Stomach smooth muscle (tissue), 2 donors: ENCODE data around the gene CACNA2D2.
A peak's percentile ranks its signal among the peaks of the same experiment; 100 is the strongest.

Experiments used
- H3K27ac ChIP-seq: one replicate; pipeline ENCODE4 v1.7.0; 2013; ENCODE audit warnings: mild to moderate bottlenecking, low read length, inconsistent platforms
- H3K27me3 ChIP-seq, 2 donors: one replicate each; pipeline ENCODE4 v1.7.0; 2013; ENCODE audit warnings: low read length in 2 of 2; ENCODE audit not compliant: insufficient read depth in 2 of 2, control insufficient read depth in 1 of 2
- H3K36me3 ChIP-seq, 2 donors: one replicate each; pipeline ENCODE4 v1.7.0; 2013; ENCODE audit warnings: low read length in 2 of 2; ENCODE audit not compliant: control insufficient read depth in 2 of 2, insufficient read depth in 2 of 2
- H3K4me1 ChIP-seq: one replicate; pipeline ENCODE4 v1.7.0; 2013; ENCODE audit warnings: low read length; ENCODE audit not compliant: control insufficient read depth, insufficient read depth
- H3K4me3 ChIP-seq, 2 donors: one replicate each; pipeline ENCODE4 v1.7.0; 2013; ENCODE audit warnings: low read length in 2 of 2
- H3K9ac ChIP-seq, 2 donors: one replicate each; pipeline ENCODE4 v1.7.0; 2013; ENCODE audit warnings: low read length in 2 of 2, mild to moderate bottlenecking in 1 of 2
- H3K9me3 ChIP-seq, 2 donors: one replicate each; pipeline ENCODE4 v1.7.0; 2013; ENCODE audit warnings: low read length in 2 of 2; ENCODE audit not compliant: control insufficient read depth in 2 of 2
- donor health status: healthy.
- donor health status: Pancreatic carcinoma.

CACNA2D2 gene

GRCh38 chr3:50457988-50458387 is 45.4 kb downstream of the CACNA2D2 start:
- peaks cover 7% of the 10 kb centered on the region for H3K4me1 ChIP-seq

GRCh38 chr3:50455161-50456018 is 48.0 kb downstream of the CACNA2D2 start:
- Histone ChIP-seq H3K9me3 (no peaks in the 10 kb centered on the region), H3K27ac (no peak overlapping the region), H3K4me3 (no peak overlapping the region), H3K36me3 (no peaks in the 10 kb centered on the region), H3K4me1 (peaks cover 11% of the 10 kb centered on the region), H3K27me3 (no peaks in the 10 kb centered on the region), H3K9ac (no peak overlapping the region)

More at GRCh38 chr3:50457988-50458387, 45.4 kb downstream of the CACNA2D2 start:
- H3K4me3 ChIP-seq = no peak overlapping the region
- no peaks in the 10 kb centered on the region for H3K36me3 ChIP-seq
- H3K27ac ChIP-seq = no peak overlapping the region
- H3K9me3 ChIP-seq = no peaks in the 10 kb centered on the region
- no peak overlapping the region for H3K9ac ChIP-seq
- no peaks in the 10 kb centered on the region for H3K27me3 ChIP-seq

GRCh38 chr3:50454481-50455070 is 48.9 kb downstream of the CACNA2D2 start:
- H3K9me3 ChIP-seq = no peaks in the 10 kb centered on the region
- H3K4me1 ChIP-seq = peaks cover 11% of the 10 kb centered on the region
- no peak overlapping the region for H3K4me3 ChIP-seq
- no peaks in the 10 kb centered on the region for H3K27me3 ChIP-seq
- no peaks in the 10 kb centered on the region for H3K36me3 ChIP-seq
- H3K27ac ChIP-seq = no peak overlapping the region
- no peak overlapping the region for H3K9ac ChIP-seq

GRCh38 chr3:50453907-50454306 is 49.5 kb downstream of the CACNA2D2 start:
- H3K9me3 ChIP-seq = no peaks in the 10 kb centered on the region
- no peaks in the 10 kb centered on the region for H3K36me3 ChIP-seq
- no peak overlapping the region for H3K9ac ChIP-seq
- no peak overlapping the region for H3K27ac ChIP-seq
- H3K27me3 ChIP-seq = no peaks in the 10 kb centered on the region
- H3K4me3 ChIP-seq = no peak overlapping the region
- peaks cover 11% of the 10 kb centered on the region for H3K4me1 ChIP-seq

- Histone ChIP-seq H3K27ac (peak overlapping the region; percentile 58), H3K4me1 (peaks cover 9% of the 10 kb centered on the region), H3K9ac (peak overlapping the region; percentile 53 to 66), H3K4me3 (peak overlapping the region; percentile 49 to 64), H3K36me3 (no peaks in the 10 kb centered on the region), H3K27me3 (no peaks in the 10 kb centered on the region), H3K9me3 (no peaks in the 10 kb centered on the region)
These were observed 53.1 kb downstream of the CACNA2D2 start for GRCh38 chr3:50450209-50450921.

- no peaks in the 10 kb centered on the region for H3K27me3 ChIP-seq
- H3K27ac ChIP-seq = no peak overlapping the region
- H3K9me3 ChIP-seq = no peaks in the 10 kb centered on the region
- H3K4me1 ChIP-seq = peaks cover 4% of the 10 kb centered on the region
- H3K36me3 ChIP-seq = no peaks in the 10 kb centered on the region
- H3K4me3 ChIP-seq = no peak overlapping the region
- H3K9ac ChIP-seq = no peak overlapping the region
These were observed 54.5 kb downstream of the CACNA2D2 start for GRCh38 chr3:50448752-50449539.

GRCh38 chr3:50447290-50447840 is 56.1 kb downstream of the CACNA2D2 start:
- H3K9ac ChIP-seq = no peak overlapping the region
- no peaks in the 10 kb centered on the region for H3K36me3 ChIP-seq
- peaks cover 4% of the 10 kb centered on the region for H3K4me1 ChIP-seq
- no peaks in the 10 kb centered on the region for H3K9me3 ChIP-seq
- H3K4me3 ChIP-seq = no peak overlapping the region
- H3K27me3 ChIP-seq = no peaks in the 10 kb centered on the region
- H3K27ac ChIP-seq = no peak overlapping the region

GRCh38 chr3:50445919-50446318 is 57.5 kb downstream of the CACNA2D2 start:
- H3K27me3 ChIP-seq = no peaks in the 10 kb centered on the region
- H3K4me3 ChIP-seq = no peak overlapping the region
- H3K27ac ChIP-seq = no peak overlapping the region
- H3K36me3 ChIP-seq = no peaks in the 10 kb centered on the region
- no peak overlapping the region for H3K9ac ChIP-seq
- peaks cover 4% of the 10 kb centered on the region for H3K4me1 ChIP-seq
- H3K9me3 ChIP-seq = no peaks in the 10 kb centered on the region

- Histone ChIP-seq H3K4me3 (no peak overlapping the region), H3K27ac (no peak overlapping the region), H3K4me1 (no peaks in the 10 kb centered on the region)
These were observed 58.7 kb downstream of the CACNA2D2 start for GRCh38 chr3:50444782-50445181.

GRCh38 chr3:50444213-50444612 is 59.2 kb downstream of the CACNA2D2 start:
- Histone ChIP-seq H3K9ac (no peak overlapping the region), H3K27ac (no peak overlapping the region), H3K4me3 (no peak overlapping the region), H3K36me3 (no peaks in the 10 kb centered on the region), H3K4me1 (no peaks in the 10 kb centered on the region), H3K9me3 (no peaks in the 10 kb centered on the region), H3K27me3 (no peaks in the 10 kb centered on the region)

More at GRCh38 chr3:50444782-50445181, 58.7 kb downstream of the CACNA2D2 start:
- Histone ChIP-seq H3K9ac (no peak overlapping the region), H3K27me3 (no peaks in the 10 kb centered on the region), H3K9me3 (no peaks in the 10 kb centered on the region), H3K36me3 (no peaks in the 10 kb centered on the region)
